ENCODE measurements around the gene OAS2.

The OAS2 gene

GRCh38 chr12:112973011-112973735 lies 5.1 kb upstream of the OAS2 start:
- Histone ChIP-seq H3K4me1 (ENCODE audit: control insufficient read depth, insufficient read depth, low read length) (peaks cover 7% of the 10 kb centered on the region), H3K4me3 (ENCODE audit: low read length) (no peak overlapping the region), H3K9me3 (ENCODE audit: control insufficient read depth, low read length) (no peaks in the 10 kb centered on the region), H3K36me3 (ENCODE audit: control insufficient read depth, insufficient read depth, low read length) (peaks cover 11% of the 10 kb centered on the region), H3K9ac (ENCODE audit: low read length) (no peak overlapping the region), H3K27me3 (ENCODE audit: control insufficient read depth, insufficient read depth, low read length) (no peaks in the 10 kb centered on the region)

GRCh38 chr12:112973818-112974231 lies 4.5 kb upstream of the OAS2 start:
- peaks cover 11% of the 10 kb centered on the region for H3K36me3 ChIP-seq (ENCODE audit: control insufficient read depth, insufficient read depth, low read length)

GRCh38 chr12:112974904-112975303 lies 3.4 kb upstream of the OAS2 start:
- H3K4me1 ChIP-seq (ENCODE audit: control insufficient read depth, insufficient read depth, low read length) = peaks cover 13% of the 10 kb centered on the region
- no peaks in the 10 kb centered on the region for H3K9me3 ChIP-seq (ENCODE audit: control insufficient read depth, low read length)
- H3K36me3 ChIP-seq (ENCODE audit: control insufficient read depth, insufficient read depth, low read length) = peaks cover 3% of the 10 kb centered on the region
- no peak overlapping the region for H3K9ac ChIP-seq (ENCODE audit: low read length)
- H3K4me3 ChIP-seq (ENCODE audit: low read length) = no peak overlapping the region
- H3K27me3 ChIP-seq (ENCODE audit: control insufficient read depth, insufficient read depth, low read length) = no peaks in the 10 kb centered on the region

More at GRCh38 chr12:112973818-112974231, 4.5 kb upstream of the OAS2 start:
- Histone ChIP-seq H3K27me3 (ENCODE audit: control insufficient read depth, insufficient read depth, low read length) (no peaks in the 10 kb centered on the region), H3K9ac (ENCODE audit: low read length) (no peak overlapping the region), H3K4me1 (ENCODE audit: control insufficient read depth, insufficient read depth, low read length) (peaks cover 7% of the 10 kb centered on the region), H3K4me3 (ENCODE audit: low read length) (no peak overlapping the region), H3K9me3 (ENCODE audit: control insufficient read depth, low read length) (no peaks in the 10 kb centered on the region)

GRCh38 chr12:112977139-112977538 lies 1.2 kb upstream of the OAS2 start:
- H3K36me3 ChIP-seq (ENCODE audit: control insufficient read depth, insufficient read depth, low read length) = no peaks in the 10 kb centered on the region
- H3K4me1 ChIP-seq (ENCODE audit: control insufficient read depth, insufficient read depth, low read length) = peaks cover 13% of the 10 kb centered on the region
- H3K9ac ChIP-seq (ENCODE audit: low read length) = no peak overlapping the region
- H3K4me3 ChIP-seq (ENCODE audit: low read length) = no peak overlapping the region
- no peaks in the 10 kb centered on the region for H3K9me3 ChIP-seq (ENCODE audit: control insufficient read depth, low read length)
- no peaks in the 10 kb centered on the region for H3K27me3 ChIP-seq (ENCODE audit: control insufficient read depth, insufficient read depth, low read length)

GRCh38 chr12:112977641-112978040 lies 678 bp upstream of the OAS2 start:
- H3K9me3 ChIP-seq (ENCODE audit: control insufficient read depth, low read length) = no peaks in the 10 kb centered on the region
- no peaks in the 10 kb centered on the region for H3K27me3 ChIP-seq (ENCODE audit: control insufficient read depth, insufficient read depth, low read length)
- H3K9ac ChIP-seq (ENCODE audit: low read length) = peak overlapping the region; percentile 78
- H3K4me3 ChIP-seq (ENCODE audit: low read length) = no peak overlapping the region
- H3K4me1 ChIP-seq (ENCODE audit: control insufficient read depth, insufficient read depth, low read length) = peaks cover 13% of the 10 kb centered on the region
- no peaks in the 10 kb centered on the region for H3K36me3 ChIP-seq (ENCODE audit: control insufficient read depth, insufficient read depth, low read length)

GRCh38 chr12:112979041-112979680 lies 842 bp downstream of the OAS2 start:
- H3K27me3 ChIP-seq (ENCODE audit: control insufficient read depth, insufficient read depth, low read length) = no peaks in the 10 kb centered on the region
- no peaks in the 10 kb centered on the region for H3K9me3 ChIP-seq (ENCODE audit: control insufficient read depth, low read length)
- peak overlapping the region; percentile 65 for H3K4me3 ChIP-seq (ENCODE audit: low read length)
- H3K9ac ChIP-seq (ENCODE audit: low read length) = peak overlapping the region; percentile 78
- H3K4me1 ChIP-seq (ENCODE audit: control insufficient read depth, insufficient read depth, low read length) = peaks cover 13% of the 10 kb centered on the region
- no peaks in the 10 kb centered on the region for H3K36me3 ChIP-seq (ENCODE audit: control insufficient read depth, insufficient read depth, low read length)

- H3K36me3 ChIP-seq (ENCODE audit: control insufficient read depth, insufficient read depth, low read length) = no peaks in the 10 kb centered on the region
- H3K4me3 ChIP-seq (ENCODE audit: low read length) = no peak overlapping the region
- H3K9ac ChIP-seq (ENCODE audit: low read length) = no peak overlapping the region
- H3K4me1 ChIP-seq (ENCODE audit: control insufficient read depth, insufficient read depth, low read length) = peaks cover 13% of the 10 kb centered on the region
- no peaks in the 10 kb centered on the region for H3K9me3 ChIP-seq (ENCODE audit: control insufficient read depth, low read length)
- H3K27me3 ChIP-seq (ENCODE audit: control insufficient read depth, insufficient read depth, low read length) = no peaks in the 10 kb centered on the region
Measured at GRCh38 chr12:112980491-112981158, 2.3 kb downstream of the OAS2 start.

GRCh38 chr12:112985642-112986290 lies 7.4 kb downstream of the OAS2 start:
- Histone ChIP-seq H3K27me3 (ENCODE audit: control insufficient read depth, insufficient read depth, low read length) (no peaks in the 10 kb centered on the region), H3K9me3 (ENCODE audit: control insufficient read depth, low read length) (no peaks in the 10 kb centered on the region), H3K4me1 (ENCODE audit: control insufficient read depth, insufficient read depth, low read length) (no peaks in the 10 kb centered on the region), H3K36me3 (ENCODE audit: control insufficient read depth, insufficient read depth, low read length) (no peaks in the 10 kb centered on the region), H3K4me3 (ENCODE audit: low read length) (no peak overlapping the region), H3K9ac (ENCODE audit: low read length) (no peak overlapping the region)

GRCh38 chr12:112986291-112986800 lies 8.0 kb downstream of the OAS2 start:
- no peaks in the 10 kb centered on the region for H3K9me3 ChIP-seq (ENCODE audit: control insufficient read depth, low read length)
- no peak overlapping the region for H3K4me3 ChIP-seq (ENCODE audit: low read length)
- no peak overlapping the region for H3K9ac ChIP-seq (ENCODE audit: low read length)
- no peaks in the 10 kb centered on the region for H3K4me1 ChIP-seq (ENCODE audit: control insufficient read depth, insufficient read depth, low read length)
- H3K27me3 ChIP-seq (ENCODE audit: control insufficient read depth, insufficient read depth, low read length) = no peaks in the 10 kb centered on the region
- H3K36me3 ChIP-seq (ENCODE audit: control insufficient read depth, insufficient read depth, low read length) = no peaks in the 10 kb centered on the region

GRCh38 chr12:112987561-112987960 lies 9.2 kb downstream of the OAS2 start:
- no peak overlapping the region for H3K9ac ChIP-seq (ENCODE audit: low read length)
- no peaks in the 10 kb centered on the region for H3K36me3 ChIP-seq (ENCODE audit: control insufficient read depth, insufficient read depth, low read length)
- no peaks in the 10 kb centered on the region for H3K9me3 ChIP-seq (ENCODE audit: control insufficient read depth, low read length)
- H3K27me3 ChIP-seq (ENCODE audit: control insufficient read depth, insufficient read depth, low read length) = no peaks in the 10 kb centered on the region
- no peaks in the 10 kb centered on the region for H3K4me1 ChIP-seq (ENCODE audit: control insufficient read depth, insufficient read depth, low read length)
- no peak overlapping the region for H3K4me3 ChIP-seq (ENCODE audit: low read length)

- Histone ChIP-seq H3K4me3 (ENCODE audit: low read length) (no peak overlapping the region), H3K4me1 (ENCODE audit: control insufficient read depth, insufficient read depth, low read length) (no peaks in the 10 kb centered on the region), H3K9ac (ENCODE audit: low read length) (no peak overlapping the region), H3K27me3 (ENCODE audit: control insufficient read depth, insufficient read depth, low read length) (no peaks in the 10 kb centered on the region), H3K9me3 (ENCODE audit: control insufficient read depth, low read length) (no peaks in the 10 kb centered on the region), H3K36me3 (ENCODE audit: control insufficient read depth, insufficient read depth, low read length) (no peaks in the 10 kb centered on the region)
Measured at GRCh38 chr12:112988224-112988623, 9.9 kb downstream of the OAS2 start.
